HG02938 (cell line): ENCODE results near the gene TMEM217.
"Not testable (repeated sequence)": the region's sequence is repeated elsewhere in the genome, so short reads cannot be mapped to it uniquely, and the experiment has no call there.

Experiments
- ATAC-seq: cut with Tn5 transposase; IDR thresholded peaks from one replicate; pipeline ENCODE4 v1.9.1; 2021; ENCODE audit warnings: mild to moderate bottlenecking, moderate library complexity; ENCODE audit not compliant: unreplicated experiment

The TMEM217 gene

GRCh38 chr6:37257634-37258404 lies at the start of gene TMEM217, which contains the start of gene TBC1D22B:
TMEM217 (minus strand) TSS chr6:37258144; CDS start chr6:37219030, 39,114 bp downstream.
TBC1D22B (plus strand) TSS chr6:37257772; CDS start chr6:37257918, 146 bp downstream.
- peak; percentile 89 for ATAC-seq

GRCh38 chr6:37307484-37307883 lies 49.5 kb upstream of the TMEM217 start:
- not testable (repeated sequence) for ATAC-seq

DNA sequence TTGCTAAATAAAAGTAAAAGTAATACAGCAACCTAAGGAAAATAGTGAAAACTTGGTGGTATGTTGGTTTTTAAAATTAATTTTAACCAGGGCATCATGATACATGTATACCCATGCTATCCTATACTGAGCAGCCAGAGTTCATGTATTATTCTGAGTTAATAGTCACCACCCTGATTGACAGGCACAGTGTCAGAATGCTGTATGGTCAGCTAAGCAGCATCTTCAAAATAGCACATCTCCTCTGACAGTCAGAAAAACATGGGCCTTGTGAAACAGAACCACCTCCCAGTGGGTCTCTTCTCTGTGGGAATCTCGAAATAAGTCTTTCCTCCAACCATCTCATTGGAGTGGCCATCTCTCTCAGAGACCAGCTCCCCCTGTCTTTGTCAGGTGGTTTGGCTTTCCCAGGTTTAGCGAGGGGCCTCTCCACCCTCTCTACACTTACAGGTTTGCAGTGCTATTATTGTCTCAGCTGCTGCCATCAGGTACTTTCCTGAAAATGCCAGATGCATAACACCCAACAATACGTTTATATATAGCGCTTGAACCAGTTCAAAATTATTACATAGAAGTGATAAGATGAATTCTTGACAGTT lies 48.8 kb upstream of the TMEM217 start:
- ATAC-seq = no peak

GRCh38 chr6:37305841-37306425 lies 48.0 kb upstream of the TMEM217 start:
- no peak for ATAC-seq

- ATAC-seq = no peak
Observed at GRCh38 chr6:37304766-37305165, 46.8 kb upstream of the TMEM217 start.

DNA sequence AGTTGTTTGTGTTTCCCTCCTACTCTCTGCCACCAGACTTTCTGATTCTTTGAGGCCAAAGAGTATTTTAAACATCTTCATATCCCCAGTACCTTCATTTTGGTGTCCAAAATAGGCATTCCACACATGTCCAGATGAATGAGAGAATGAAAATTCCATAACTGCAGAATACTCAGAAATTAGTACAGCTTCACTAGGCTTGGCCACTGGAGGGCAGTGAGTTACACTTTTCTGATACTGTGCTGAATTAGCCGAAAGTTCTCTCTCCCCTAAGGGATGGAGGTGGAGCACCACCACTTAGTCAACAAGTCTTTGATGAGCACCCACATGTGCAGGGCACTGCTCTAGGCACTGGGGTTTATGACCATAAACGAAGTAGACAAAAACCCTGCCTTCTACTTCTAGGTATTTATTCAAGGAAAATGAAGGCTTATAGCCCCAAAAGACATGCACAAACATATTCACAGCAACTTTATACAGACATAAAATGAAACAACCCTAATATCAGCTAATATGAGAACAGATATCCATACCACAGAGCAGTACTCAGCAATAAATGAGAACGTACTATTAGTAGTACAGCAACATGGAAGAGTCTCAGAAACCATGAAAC lies 46.1 kb upstream of the TMEM217 start:
- ATAC-seq = no peak

DNA sequence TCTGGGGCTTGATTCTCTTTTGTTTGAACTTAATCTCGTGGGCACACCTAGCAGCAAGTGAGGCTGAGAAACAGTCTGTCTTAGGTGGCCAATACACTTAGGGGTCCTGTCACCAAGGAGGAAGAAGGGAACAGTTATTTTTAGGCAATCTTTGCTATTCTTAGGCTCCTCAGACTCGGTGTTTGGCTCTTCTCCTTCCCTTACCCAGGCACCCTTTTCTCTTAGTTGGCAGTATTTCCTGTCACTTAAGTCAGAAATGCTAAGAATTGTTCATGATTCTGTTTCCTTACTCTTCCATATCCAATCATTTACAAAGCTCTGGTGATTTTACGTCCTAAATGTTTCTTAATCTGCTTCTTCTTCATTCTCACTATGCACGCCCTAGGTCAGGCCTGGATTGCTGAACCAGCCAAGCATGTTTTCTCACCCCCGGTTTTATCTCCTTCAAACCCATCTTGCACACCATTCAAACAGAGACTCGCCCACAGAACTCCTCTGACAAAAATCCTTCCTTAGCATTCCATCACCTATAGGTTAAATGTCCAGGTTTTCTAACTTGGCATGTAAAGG lies 45.2 kb upstream of the TMEM217 start:
- no peak for ATAC-seq

DNA sequence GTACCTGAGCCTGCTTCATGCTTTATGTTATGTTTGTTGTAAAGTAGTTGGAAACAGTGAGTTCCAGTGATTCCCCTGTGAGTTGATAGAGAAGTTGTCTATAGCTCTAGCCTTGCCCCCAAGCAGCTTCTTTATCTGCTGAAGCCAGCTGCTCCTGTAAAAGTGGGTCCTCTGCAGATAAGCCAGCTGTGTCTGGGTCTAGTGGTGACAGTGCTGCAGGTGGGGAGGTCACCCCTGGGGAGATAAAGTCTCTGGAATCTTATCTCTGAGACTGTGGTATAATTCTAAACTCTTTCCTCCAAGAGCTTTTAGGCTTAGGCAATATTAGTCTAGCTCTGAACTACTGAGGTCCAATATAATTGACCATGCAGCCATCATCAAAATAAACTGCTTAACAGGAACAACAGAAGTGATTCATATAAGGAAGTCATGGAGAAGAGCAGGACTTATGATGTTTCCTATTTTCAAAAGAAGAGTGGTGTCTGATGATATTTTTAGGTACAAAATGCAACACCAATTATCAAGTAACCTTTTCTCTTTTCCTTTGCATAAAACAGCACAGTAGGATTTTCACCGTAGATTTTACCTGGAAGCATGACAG lies 44.2 kb upstream of the TMEM217 start:
- no peak for ATAC-seq

DNA sequence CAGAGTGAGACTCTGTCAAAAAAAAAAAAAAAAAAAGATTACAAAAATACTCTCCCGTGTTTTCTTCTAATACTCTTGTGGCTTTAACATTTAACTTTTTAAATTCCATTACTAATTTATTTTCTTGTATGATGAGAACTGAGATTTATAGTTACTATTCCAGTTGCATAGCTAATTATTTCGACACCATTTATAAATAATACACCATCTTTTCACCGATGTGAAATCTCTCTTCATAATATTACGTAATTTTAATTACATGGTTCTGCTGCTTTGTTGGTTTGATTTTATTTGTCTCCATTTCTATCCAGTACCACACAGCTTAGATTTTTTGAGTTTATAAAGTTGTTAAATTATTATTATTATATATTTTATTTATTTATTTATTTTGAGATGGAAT lies 42.0 kb upstream of the TMEM217 start:
- no peak for ATAC-seq

DNA sequence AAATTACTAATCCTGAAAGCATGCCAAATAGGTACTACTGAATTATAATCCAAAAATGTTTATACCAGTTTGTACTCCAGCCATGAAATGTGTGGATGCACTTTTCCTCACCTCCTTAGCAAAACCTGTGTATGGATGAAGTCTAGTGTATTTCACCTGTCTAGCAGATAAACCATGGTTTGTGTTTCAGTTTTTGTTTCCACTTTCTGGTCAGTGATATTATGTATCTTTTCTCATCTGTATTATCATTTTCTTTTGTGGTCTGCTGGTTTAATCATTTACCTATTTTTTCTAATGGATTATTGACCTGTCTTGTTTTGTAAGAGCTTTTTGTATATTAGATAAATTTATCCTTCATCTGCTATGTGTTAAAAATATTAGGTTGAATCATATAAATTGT lies 41.0 kb upstream of the TMEM217 start:
- no peak for ATAC-seq

GRCh38 chr6:37297637-37298036 lies 39.7 kb upstream of the TMEM217 start:
- ATAC-seq = not testable (repeated sequence)

DNA sequence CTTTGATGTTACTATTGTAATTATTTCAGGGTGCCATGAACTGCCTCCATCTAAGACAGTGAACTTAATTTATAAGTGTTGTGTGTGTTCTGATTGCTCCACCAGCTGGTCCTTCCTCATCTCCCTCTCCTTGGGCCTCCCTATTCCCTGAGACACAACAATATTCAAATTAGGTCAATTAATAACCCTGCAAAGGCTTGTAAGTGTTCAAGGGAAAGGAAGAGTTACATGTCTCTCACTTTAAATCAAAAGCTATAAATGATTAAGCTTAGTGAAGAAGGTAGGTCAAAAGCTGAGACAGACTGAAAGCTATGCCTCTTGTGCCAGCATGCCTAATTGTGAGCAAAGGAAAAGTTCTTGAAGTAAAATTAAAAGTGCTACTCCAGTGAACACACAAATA lies 35.5 kb upstream of the TMEM217 start:
- ATAC-seq = no peak

DNA sequence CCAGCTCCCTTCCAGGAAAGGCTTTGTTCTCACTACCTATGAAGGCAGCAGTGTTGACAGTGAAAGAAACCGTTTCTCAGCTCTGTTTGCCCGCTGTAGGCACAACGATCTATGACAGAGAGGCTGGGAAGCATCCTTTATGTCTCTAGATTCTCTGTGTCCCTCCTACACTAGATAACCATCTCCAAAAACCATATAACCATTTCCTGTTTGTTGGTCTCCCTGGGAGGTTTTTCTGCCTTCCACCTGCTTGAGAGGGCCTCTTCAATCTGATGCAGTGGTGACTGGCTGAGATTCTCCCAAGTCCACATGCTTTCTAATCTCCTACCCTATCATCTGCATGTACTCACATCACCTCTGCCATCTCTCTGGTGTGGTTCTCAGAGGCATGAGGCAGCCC lies 32.0 kb upstream of the TMEM217 start:
- no peak for ATAC-seq

GRCh38 chr6:37288247-37288646 lies 30.3 kb upstream of the TMEM217 start:
- ATAC-seq = no peak

GRCh38 chr6:37287519-37288157 lies 29.7 kb upstream of the TMEM217 start:
- ATAC-seq = no peak

- no peak for ATAC-seq
Observed at GRCh38 chr6:37285861-37286311, 27.9 kb upstream of the TMEM217 start.

DNA sequence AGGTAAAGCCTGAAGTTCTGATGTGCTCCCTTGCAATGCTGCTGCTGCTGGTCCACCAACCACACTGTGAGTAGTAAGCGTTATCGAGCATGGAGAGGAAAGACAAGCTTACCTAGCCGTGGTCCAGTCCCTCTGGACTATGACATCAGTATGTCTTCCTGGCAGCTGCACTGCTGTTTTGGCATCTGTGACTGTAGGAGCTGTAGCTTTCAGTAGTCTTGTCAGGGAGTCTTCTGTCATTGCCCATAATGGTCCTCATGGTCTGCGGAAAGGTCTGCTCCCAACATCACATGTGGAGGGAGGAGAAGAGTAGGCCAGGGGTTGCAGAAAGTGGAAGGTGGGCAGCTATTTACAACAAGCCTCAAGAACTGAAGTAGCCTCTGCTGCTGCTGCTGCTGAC lies 26.8 kb upstream of the TMEM217 start:
- no peak for ATAC-seq

DNA sequence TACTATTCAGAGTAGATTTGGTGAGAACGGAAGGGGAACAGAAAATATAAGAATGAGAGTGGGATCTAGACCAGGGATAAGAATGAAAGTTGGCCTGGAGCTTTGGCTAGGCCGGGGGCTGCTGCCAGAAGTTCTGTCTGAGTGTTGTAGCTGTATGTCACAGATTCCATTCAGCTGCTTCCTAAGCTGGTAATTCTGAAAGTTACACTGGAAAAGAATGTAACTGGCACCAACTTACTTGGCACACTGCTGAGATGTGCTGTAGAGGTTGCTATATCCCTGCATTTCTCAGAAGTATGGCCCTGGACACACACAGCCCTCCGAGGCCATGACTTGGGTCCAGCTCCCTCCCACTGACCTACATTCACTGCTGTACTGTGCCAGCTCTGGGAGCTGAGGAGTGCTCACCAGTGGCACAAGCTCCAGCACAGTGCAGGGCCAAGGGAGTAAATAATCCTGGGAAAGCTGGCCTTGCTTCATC lies 25.8 kb upstream of the TMEM217 start:
- no peak for ATAC-seq

GRCh38 chr6:37283268-37283667 lies 25.3 kb upstream of the TMEM217 start:
- ATAC-seq = no peak

- ATAC-seq = no peak
Observed at GRCh38 chr6:37282371-37282770, 24.4 kb upstream of the TMEM217 start.
